ENCODE results near the gene ATF2.

ATF2 gene

GRCh38 chr2:175167792-175168563 is at the start of gene ATF2:
Gene ATF2, minus strand, starts transcription at chr2:175168203. Its CDS starts 31,760 bp downstream, at chr2:175136443.
- peak; percentile 98 for DNase-seq (ENCODE audit: low spot score)

- no peak for DNase-seq (ENCODE audit: low spot score)
Observed at GRCh38 chr2:175207741-175208438, 39.9 kb upstream of the ATF2 start.

GRCh38 chr2:175206866-175207265 is 38.9 kb upstream of the ATF2 start:
- DNase-seq (ENCODE audit: low spot score), result no peak

GRCh38 chr2:175205523-175205922 is 37.5 kb upstream of the ATF2 start:
- no peak for DNase-seq (ENCODE audit: low spot score)

GRCh38 chr2:175203621-175204496 is 35.9 kb upstream of the ATF2 start:
- peak; percentile 50 for DNase-seq (ENCODE audit: low spot score)

- no peak for DNase-seq (ENCODE audit: low spot score)
Observed at GRCh38 chr2:175195012-175195411, 27.0 kb upstream of the ATF2 start.

GRCh38 chr2:175188761-175189160 is 20.8 kb upstream of the ATF2 start:
- no peak for DNase-seq (ENCODE audit: low spot score)

- DNase-seq (ENCODE audit: low spot score), result peak; percentile 9
Observed at GRCh38 chr2:175187378-175187777, 19.4 kb upstream of the ATF2 start.

GRCh38 chr2:175183674-175184073 is 15.7 kb upstream of the ATF2 start:
- no peak for DNase-seq (ENCODE audit: low spot score)

GRCh38 chr2:175181877-175182308 is 13.9 kb upstream of the ATF2 start:
- no peak for DNase-seq (ENCODE audit: low spot score)

GRCh38 chr2:175181104-175181876 is 13.3 kb upstream of the ATF2 start, which contains the start of gene ATP5MC3:
Gene ATP5MC3, minus strand, starts transcription at chr2:175181710. Its CDS starts 317 bp downstream, at chr2:175181393.
- peak; percentile 99 for DNase-seq (ENCODE audit: low spot score)

- peak; percentile 56 for DNase-seq (ENCODE audit: low spot score)
Observed at GRCh38 chr2:175180701-175181103, 12.7 kb upstream of the ATF2 start.

GRCh38 chr2:175176624-175177023 is 8.6 kb upstream of the ATF2 start:
- no peak for DNase-seq (ENCODE audit: low spot score)

GRCh38 chr2:175175896-175176295 is 7.9 kb upstream of the ATF2 start:
- DNase-seq (ENCODE audit: low spot score), result no peak

- no peak for DNase-seq (ENCODE audit: low spot score)
Observed at GRCh38 chr2:175175320-175175719, 7.3 kb upstream of the ATF2 start.

GRCh38 chr2:175170659-175171304 is 2.8 kb upstream of the ATF2 start:
- DNase-seq (ENCODE audit: low spot score), result no peak

- no peak for DNase-seq (ENCODE audit: low spot score)
Observed at GRCh38 chr2:175169191-175169590, 1.2 kb upstream of the ATF2 start.

- no peak for DNase-seq (ENCODE audit: low spot score)
Observed at GRCh38 chr2:175168564-175168945, 552 bp upstream of the ATF2 start.

- peak; percentile 45 for DNase-seq (ENCODE audit: low spot score)
Observed at GRCh38 chr2:175167076-175167791, 769 bp downstream of the ATF2 start.

- DNase-seq (ENCODE audit: low spot score), result no peak
Observed at GRCh38 chr2:175166216-175166824, 1.7 kb downstream of the ATF2 start.
